ENCODE results near the gene KCNN1.
"Not testable (repeated sequence)": the region's sequence is repeated elsewhere in the genome, so short reads cannot be mapped to it uniquely, and the experiment has no call there.

The KCNN1 gene

DNA sequence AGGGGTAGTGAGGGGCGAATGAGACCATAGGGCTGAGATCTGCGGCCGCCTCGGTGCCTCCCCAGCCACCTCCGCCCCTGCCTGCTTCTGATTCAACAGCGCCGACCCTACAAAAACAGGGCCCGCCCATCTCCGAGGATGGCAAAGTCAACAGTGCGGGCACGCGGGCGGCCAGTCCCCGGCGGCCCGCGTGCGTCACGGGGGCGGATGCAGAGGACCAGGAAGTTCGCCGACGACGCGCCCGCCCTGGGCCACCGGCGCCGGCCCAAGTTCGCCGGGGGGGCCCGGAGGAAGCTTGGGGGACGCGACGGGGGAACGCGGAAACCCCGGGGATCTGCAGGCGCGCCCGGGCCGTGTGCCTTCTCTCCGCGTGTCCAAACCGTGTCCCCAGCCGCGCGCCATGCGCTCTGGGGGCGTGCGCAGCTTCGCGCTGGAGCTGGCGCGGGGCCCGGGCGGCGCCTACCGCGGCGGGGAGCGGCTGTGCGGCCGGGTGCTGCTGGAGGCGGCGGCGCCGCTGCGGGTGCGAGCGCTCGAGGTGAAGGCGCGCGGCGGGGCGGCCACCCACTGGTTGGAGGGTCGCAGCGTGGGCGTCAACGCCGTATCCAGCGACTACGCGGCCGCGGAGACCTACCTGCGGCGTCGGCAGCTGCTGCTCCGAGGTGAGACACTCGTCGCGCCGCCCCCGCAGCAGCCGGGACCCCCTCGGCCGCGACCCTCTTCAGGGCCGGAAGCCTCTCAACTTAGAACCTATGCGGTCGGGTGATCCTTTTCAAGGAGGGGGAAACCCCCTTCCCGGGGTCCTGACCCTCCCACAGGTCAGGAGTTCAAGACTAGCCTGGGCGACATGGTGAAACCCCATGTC is 34.2 kb downstream of the KCNN1 start:
- DNase-seq (ENCODE audit: low spot score) = peak; percentile 97

DNA sequence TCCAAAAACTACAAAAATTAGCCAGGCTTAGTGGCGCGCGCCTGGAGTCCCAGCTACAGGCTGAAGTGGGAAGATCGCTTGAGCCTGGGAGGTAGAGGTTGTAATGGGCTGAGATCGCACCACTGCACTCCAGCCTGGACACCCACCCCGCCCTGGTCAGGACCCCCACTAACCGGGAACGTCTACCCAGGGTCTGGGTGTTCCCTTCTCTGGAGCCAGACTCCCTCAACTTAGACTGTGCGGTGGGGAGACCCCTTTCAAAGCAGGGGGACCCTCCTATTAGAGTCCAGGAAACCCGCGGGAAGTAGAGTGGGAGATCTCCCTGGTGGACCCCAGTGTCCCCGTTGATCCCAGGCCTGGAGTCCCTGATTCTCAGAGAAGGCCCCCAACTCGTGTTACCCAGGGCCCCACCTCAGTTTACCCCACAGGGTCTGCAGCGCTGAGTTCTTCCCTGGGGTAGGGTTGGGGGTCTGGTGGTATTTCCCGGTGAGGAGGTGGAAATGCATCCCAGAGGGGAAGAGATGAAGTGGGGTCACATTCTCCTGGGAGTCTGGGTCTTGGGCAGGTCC is 35.0 kb downstream of the KCNN1 start:
- peak; percentile 70 for DNase-seq (ENCODE audit: low spot score)

DNA sequence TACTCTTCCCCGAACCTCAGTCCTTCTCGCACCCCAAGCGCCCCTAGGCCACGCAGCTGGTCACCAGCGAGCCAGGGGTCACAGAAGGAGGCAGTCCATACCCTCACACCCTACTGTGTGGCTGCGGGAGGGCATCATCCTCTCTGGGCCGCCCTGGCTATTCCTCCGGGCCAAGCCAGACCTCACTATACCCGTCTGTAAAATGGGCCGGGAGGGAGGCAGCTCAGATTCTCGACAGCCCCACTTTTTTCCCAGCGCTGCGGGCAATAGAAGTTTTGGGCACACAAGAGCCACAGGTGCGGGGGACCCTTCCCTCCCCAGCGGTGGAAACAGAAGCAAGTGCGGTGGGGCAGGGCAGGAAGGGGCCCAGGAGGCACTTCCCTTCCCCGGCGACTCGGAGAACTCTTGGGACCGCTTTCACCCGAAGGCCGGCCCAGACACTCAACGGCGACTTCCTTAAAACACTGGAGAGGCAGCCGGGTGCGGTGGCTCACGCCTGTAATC is 35.5 kb downstream of the KCNN1 start:
- peak; percentile 70 for DNase-seq (ENCODE audit: low spot score)

DNA sequence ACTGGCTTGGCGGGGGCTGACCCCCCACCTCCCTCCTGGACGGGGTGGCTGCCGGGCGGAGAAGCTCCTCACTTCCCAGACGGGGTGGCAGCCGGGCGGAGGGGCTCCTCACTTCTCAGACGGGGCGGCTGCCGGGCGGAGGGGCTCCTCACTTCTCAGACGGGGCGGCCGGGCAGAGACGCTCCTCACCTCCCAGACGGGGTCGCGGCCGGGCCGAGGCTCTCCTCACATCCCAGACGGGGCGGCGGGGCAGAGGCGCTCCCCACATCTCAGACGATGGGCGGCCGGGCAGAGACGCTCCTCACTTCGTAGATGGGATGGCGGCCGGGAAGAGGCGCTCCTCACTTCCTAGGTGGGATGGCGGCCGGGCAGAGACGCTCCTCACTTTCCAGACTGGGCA is 38.8 kb downstream of the KCNN1 start:
- not testable (repeated sequence) for DNase-seq (ENCODE audit: low spot score)

DNA sequence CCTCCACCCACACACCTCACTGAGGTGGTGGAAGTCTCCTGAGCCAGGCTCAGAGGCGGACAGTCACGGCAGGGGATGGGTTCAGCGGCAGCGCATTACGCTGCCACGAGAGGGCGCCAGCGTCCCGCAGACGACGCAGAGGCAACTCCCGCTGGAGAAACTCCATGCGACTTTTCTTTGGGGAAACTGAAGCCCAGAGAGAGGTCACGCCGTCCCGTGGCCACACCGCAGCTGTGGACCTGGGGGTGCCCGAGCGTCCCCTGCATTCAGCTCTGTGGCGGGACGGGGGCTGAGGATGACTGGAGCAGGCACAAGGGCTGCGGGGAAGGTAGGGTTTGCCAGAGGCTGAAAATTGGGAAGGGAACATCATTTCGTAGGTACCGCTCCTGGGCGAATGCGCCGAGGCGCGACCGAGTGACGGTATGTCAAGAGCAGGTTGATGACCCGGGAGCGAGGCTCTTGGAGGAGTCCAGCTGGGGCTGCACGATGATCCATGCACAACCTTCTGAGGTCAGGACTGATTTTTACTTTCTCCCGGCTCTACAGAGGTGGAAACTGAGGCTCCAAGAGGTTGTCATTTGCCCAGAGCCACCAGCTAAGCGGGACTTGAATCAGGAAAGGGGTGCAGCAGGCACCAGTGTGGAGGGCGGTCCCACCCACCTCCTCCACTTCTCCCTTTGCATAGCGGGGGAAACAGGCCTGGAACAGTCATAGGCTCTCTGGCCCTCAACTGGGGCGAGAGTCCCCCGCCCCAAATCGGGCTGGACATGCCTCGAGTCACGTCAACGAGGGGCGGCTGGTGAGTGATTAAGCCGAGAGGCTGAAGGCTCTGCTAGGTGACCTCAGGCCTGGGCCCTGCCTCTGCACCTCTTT is 40.4 kb downstream of the KCNN1 start:
- peak; percentile 95 for DNase-seq (ENCODE audit: low spot score)

DNA sequence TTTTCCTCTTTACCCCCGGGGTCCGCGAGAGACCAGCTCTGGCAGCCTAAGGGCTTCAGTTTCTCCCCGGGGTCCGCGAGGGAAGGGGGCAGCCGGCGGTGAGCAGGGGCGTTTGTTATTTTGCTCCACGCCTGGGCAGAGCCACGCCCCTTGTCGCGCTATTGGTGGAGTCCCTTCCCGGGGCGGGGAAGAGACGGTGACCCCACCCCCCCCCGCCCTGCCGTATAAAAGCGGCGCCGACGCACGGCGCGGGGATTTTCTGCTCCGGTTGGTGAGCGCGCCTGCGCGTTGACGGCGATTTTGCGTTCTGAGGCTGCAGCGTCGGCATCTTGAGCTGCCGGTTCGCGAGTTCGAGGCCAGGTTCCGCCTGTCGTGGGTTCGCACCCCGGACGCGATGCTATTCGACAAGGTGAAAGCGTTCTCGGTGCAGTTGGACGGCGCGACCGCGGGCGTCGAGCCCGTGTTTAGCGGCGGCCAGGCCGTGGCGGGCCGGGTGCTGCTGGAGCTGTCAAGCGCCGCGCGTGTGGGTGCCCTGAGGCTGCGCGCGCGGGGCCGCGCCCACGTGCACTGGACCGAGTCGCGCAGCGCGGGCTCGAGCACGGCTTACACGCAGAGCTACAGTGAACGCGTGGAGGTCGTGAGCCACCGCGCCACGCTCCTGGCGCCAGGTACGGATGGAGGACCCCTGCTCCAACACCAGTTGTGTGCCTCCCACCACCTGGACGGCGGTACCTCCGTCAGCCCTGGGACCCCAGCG is 41.2 kb downstream of the KCNN1 start, which contains the start of gene ARRDC2:
Gene ARRDC2 (plus strand): TSS at position 254 of the 757 bp plus-strand sequence. CDS start 141 bp downstream, at position 395.
- DNase-seq (ENCODE audit: low spot score) = peak; percentile 96

DNA sequence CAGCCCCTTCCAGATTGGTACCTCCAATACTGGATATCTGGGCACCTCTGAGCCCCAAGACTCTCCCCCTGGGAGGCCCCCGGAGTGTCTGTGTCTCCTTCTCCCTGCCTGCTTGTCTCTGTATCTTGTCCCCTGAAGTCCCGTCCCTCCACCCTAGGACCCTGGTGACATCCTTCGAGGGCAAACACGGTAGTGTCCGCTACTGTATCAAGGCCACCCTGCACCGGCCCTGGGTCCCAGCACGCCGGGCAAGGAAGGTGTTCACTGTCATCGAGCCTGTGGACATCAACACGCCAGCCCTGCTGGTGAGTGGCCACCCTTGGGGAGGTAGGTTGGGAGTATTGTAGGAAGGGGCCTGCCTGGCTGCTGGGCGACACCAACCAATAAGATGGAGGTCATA is 41.9 kb downstream of the KCNN1 start:
- peak; percentile 47 for DNase-seq (ENCODE audit: low spot score)

DNA sequence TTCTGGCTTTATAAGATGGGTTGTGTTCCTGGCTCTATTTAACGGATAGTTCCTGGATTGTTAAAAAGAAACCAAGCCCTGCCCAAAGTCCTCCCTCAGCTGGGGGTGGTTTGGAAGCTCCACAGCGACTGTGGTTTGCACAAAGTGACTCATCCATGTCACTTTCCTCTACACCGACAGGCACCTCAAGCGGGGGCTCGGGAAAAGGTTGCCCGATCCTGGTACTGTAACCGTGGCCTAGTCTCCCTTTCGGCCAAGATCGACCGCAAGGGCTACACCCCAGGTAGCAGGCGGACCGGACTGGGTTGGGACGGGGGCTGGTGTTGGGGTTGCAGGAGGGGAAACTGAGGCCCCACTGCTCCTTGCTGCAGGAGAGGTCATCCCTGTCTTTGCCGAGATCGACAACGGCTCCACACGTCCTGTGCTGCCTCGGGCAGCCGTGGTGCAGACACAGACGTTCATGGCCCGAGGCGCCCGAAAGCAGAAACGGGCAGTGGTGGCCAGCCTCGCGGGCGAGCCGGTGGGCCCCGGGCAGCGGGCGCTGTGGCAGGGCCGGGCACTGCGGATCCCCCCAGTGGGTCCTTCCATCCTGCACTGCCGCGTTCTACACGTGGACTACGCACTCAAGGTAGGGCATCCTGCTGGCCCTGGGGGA is 42.6 kb downstream of the KCNN1 start:
- DNase-seq (ENCODE audit: low spot score) = no peak

DNA sequence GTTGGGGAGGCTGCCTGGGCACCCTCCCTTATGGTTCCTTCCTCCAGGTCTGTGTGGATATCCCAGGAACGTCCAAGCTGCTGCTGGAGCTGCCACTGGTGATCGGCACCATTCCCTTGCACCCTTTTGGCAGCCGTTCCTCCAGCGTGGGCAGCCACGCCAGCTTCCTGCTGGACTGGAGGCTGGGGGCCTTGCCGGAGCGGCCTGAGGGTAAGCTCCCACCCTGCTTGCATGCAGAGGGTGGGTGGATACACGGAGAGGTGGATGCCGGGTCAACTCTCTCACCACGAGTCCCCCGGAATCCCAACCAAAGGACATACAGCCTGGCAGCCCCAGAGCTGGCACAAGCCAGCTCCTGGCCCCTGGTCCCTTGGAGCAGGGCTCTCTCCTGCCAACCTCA is 43.2 kb downstream of the KCNN1 start:
- DNase-seq (ENCODE audit: low spot score) = peak; percentile 29

DNA sequence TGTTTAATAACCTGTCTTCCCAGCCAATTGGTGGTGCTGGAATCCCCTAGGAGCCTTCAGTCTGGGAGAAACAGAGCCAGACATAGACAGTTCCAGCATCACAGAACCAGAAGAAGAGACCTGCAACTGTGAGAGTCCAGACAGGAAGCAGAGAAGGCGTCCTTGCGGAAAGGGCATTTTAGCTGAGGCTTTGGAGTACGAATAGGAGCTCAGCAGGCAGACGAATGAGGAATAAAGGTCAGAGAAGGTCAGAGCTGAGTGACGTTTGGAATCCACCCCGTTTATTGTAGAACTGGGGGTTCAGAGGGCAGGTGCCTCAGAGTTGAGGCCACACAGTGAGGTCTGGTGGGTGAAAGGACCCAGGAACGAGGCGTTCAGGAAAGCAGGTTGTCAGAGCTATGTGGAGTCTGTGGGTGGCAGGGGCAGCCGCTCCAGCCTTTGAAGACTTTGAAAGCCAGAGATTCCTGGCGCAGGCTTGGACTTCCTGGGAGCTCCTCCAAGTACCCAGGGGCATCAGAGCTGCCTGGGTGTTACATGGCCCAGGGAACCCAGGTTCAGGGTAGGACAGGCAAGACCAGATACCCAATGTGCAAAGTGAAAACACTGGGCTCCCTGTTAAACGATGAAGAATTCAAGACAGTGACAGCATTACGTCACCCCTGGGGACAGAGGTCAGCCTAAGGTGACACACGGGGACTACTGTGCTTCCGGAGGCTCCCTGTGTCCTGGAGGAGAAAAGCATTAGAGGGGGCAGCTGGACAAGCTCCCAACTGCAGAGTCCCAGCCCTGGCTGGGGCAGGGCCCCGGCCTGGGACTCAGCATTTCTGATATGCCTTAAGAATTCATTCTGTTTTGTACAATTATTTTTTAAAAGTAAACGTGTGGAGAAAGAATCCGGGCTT is 46.6 kb downstream of the KCNN1 start:
- peak; percentile 53 for DNase-seq (ENCODE audit: low spot score)

DNA sequence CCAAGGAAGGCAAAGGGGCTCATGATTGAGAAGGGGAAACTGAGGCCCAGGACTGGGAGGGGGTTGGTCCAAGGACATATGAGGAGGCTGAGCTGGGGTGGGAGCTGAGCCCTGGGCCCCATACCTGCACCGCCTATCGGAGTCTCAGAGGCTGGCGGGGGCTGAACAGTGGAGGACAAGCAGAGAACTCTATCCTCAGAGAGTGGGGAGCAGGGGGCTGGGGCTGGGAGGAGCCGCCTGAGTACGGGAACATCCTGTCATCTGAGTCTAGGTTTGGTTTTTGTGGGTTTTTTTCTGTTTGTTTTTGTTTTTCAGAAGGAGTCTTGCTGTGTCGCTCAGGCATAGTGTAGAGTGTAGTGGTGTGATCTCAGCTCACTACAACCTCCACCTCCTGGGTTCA is 47.3 kb downstream of the KCNN1 start:
- peak; percentile 56 for DNase-seq (ENCODE audit: low spot score)

DNA sequence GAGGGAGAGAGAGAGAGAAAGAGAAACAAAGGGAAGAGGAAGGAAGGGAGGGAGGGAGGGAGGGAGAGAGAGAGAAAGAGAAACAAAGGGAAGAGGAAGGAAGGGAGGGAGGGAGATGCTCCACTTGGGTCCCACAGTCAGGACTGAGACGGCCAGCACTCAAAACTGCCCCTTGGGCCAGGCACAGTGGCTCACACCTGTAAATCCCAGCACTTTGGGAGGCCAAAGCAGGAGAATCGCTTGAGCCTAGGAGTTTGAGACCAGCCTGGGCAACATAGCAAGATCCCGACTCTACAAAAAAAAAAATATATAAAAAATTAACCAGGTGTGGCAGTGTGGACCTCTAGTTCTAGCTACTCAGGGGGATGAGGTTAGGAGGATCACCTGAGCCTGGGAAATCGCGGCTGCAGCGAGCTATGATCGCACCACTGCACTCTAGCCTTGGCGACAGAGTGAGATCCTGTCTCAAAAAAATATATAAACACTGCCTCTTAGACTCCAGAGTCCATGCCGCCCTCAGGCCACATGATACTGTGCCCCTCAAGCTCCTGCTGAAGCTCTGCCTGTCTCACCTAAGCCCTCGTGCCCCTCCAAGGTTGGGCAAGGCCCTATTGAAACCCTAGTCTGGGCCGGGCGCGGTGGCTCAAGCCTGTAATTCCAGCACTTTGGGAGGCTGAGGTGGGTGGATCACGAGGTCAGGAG is 49.5 kb downstream of the KCNN1 start:
- DNase-seq (ENCODE audit: low spot score) = peak; percentile 54

DNA sequence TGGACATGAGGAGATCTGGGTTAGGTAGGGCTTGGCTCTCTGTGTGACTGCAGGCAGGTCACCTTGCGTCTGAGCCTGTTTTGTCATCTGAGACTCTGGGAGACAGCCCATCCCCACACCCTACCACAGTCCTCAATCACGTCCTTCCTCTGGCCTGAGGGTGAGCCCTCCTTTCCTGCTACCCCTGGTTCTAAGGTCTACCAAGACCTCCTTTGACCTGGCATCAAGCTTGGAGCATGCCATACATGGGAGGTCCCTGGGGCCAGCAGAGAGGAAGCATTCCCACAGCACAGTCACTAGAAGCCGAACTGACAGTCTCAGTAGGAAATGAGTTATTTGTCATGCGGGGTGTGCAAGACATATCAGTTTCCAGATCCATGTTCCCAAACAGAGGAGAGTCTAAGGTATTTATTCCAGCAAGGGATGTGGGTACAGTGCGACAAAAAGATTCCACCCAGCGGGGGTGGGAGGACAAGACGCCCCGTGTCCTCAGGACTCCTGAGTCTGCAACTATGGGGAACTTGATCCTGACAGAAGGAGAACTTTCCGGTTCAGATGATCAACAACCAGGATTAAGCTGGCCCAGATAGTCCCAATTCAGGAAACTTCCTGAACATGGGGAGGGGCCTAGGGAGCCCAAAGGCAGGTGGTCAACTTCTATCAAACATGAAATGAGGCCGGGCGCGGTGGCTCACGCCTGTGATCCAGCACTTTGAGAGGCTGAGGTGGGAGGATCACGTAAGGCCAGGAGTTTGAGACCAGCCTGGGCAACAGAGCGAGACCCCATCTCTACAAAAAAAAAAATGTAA is 50.6 kb downstream of the KCNN1 start:
- DNase-seq (ENCODE audit: low spot score) = peak; percentile 63

DNA sequence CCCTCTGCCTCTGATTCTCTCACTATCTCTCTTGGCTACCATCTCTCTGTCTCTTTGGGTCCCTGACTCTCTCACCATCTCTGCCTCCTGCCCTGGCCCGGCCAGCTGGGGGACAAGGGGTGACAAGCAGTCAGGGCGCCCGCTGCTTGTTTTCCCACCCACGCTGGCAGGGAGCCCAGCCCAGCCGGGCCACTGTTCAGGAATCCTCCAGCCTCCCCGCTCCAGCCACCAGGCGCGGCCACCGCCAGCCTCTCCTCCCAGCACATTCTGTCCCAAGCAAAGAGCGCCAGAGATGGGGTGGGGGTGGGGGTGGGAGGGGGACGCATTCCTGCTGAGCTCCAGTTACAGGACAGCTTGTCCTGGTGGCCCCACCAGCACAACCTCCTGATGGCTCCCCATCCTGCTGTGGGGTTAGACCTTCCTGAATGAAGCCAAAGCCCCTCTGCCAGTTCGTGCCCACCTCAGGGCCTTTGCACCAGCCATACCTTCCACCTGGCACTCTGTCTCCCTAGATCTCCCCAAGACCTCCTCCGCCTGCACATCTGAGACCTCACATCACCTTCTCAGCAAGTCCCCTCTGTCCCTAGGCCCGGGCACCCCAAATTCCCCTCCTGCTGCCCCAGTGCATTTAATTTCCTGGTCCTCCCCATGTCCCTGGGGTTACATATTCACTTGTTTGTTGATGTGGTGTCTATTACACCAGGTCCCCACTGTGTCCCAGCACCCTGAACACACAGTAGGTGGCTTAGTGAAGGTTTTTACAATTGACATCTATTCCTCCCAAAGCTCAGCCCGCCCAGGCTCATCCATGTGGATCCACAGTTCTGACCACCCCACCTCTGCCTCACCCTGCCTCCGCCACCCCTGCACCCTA is 53.5 kb downstream of the KCNN1 start:
- peak; percentile 82 for DNase-seq (ENCODE audit: low spot score)

DNA sequence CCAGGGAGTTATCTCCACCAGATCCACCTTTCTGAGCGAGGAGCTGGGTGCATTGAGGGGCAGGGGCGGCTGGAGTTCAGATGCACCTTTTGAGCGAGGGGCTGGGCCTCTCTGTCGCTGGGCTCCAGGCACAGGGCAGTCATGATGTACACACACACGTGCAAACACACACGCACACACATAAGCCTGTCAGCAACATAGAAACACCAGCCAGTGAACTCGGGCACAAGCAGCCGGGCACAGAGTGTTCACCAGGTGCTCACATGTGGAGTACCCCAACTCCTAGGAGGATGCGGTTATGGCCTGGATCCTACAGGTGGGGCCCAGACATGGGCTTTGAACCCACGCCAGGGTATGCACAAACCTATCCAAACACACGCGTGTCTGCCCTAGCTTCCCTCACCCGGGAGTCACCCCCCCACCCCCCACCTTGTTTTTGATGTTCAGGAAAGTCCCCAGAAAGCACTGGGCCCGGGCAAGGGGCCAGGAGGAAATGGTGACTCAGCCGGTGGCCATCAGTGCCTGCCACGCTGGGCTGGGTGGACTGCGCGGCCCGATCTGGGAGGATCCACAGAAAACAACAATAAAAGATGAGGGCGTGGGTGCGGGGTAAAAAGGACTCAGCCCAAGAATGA is 54.3 kb downstream of the KCNN1 start:
- DNase-seq (ENCODE audit: low spot score) = peak; percentile 97

DNA sequence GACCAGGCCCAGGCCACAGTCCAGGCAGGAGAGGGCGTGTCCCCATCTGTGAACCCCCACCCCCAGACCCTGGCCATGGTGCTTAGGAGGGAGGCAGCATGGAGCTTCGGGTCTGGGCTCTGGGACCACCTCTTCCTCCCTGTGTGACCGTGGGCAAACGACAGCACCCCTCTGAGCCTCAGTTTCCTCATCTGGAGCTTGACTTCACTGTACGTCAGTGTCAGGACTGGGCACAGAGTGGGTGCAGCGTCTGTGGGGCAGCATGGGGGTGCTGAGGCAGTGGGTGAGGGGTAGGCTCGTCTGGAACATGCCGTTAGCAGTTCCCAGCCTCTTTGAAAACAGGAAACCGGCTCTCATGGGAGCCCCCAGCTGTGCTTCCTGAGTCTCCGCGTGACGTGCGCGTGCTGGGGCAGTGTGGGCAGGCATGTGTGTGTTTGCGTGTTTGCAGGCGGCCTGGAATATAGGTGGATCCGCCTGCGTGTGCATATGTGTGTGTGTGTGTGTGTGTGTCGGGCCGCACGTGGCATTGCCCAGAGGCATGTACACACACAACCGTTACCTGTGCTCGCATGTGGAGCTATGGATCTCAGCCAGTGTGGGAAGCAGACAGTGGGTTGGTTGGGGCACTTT is 56.8 kb downstream of the KCNN1 start:
- DNase-seq (ENCODE audit: low spot score) = peak; percentile 55

Measured in hematopoietic multipotent progenitor cell treated with erythropoietin and hydrocortisone succinate and interleukin-3 and kit ligand, for 17 days (in vitro differentiated cells).